KOPT-K1 (cell line): ENCODE data around the gene UBE2E1.

Source experiments
- H3K27ac ChIP-seq: fragments of 200-600 bp; sonication (generic); 2 replicates; pipeline ENCODE4 v1.5.1; 2016; ENCODE audit warnings: antibody characterized with exemption, mild to moderate bottlenecking, low read depth, low read length; ENCODE audit not compliant: poor library complexity, severe bottlenecking
- H3K36me3 ChIP-seq: fragments of 200-600 bp; sonication (generic); 2 replicates; pipeline ENCODE4 v1.5.1; 2017; ENCODE audit warnings: antibody characterized with exemption, mild to moderate bottlenecking, low read length, moderate library complexity; ENCODE audit not compliant: insufficient read depth
- H3K9me3 ChIP-seq: fragments of 200-600 bp; sonication (generic); 2 replicates; pipeline ENCODE4 v1.5.1; 2017; ENCODE audit warnings: antibody characterized with exemption, low read length, mild to moderate bottlenecking; ENCODE audit not compliant: insufficient read depth, poor library complexity, severe bottlenecking

The UBE2E1 gene

DNA sequence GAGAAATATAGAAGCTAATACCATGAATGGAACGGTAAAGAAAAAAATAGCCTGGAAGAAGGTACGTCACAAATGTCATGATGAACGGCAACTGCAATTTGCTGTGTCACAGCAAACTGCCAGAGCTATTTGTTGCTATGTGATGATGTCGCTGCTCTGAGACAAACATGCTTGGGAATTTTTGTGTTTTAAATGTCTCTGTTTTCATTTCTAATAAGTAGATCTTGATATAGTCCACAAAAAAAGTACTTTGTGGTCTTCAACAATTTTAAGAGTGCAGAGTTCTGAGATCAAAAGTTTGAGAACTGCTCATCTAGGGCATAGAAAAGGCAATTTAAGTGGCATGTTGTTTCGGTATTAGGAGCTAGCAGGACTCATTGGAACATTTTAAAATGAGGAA, 135.0 kb downstream of the UBE2E1 start:
- no peaks in the 10 kb centered on the region for H3K36me3 ChIP-seq
- H3K27ac ChIP-seq, result no peak overlapping the region

More for the DNA sequence above, 135.0 kb downstream of the UBE2E1 start:
- no peaks in the 10 kb centered on the region for H3K9me3 ChIP-seq
